Vagina (tissue), 2 donors: Measurements from ENCODE around the gene SGPP2.

Experiments
- CTCF ChIP-seq, 3 experiments: fragments of 450-650 bp in 2 of 3; fragments of 200-600 bp in 1 of 3; sonication (generic) in 1 of 3; IDR thresholded peaks; one replicate each; pipeline ENCODE4 v1.5.1; 2017 to 2019; ENCODE audit warnings: antibody characterized with exemption in 3 of 3, mild to moderate bottlenecking in 2 of 3, moderate library complexity in 2 of 3
- POLR2AphosphoS5 ChIP-seq, 2 donors: sonication (generic); formaldehyde crosslinking; IDR thresholded peaks; one replicate each; pipeline ENCODE4 v1.9.0; 2017; ENCODE audit warnings: antibody characterized with exemption in 2 of 2, mild to moderate bottlenecking in 2 of 2, low read depth in 1 of 2; ENCODE audit not compliant: insufficient read depth in 1 of 2

GRCh38 chr2:222439692-222440091 lies 15.3 kb downstream of the SGPP2 start:
- TF ChIP-seq CTCF (IDR thresholded peaks at IDR 0.05) (no peak), POLR2AphosphoS5 (IDR thresholded peaks at IDR 0.05; ENCODE audit: insufficient read depth in 1 of 2, low read depth in 1 of 2) (no peak)
